ENCODE results near the gene BIVM. TPM values are rescaled to one million over a fixed set of nuclear protein-coding genes. Genes with fewer than 3 reads are reported as not detected.

Gene BIVM
- total RNA-seq, 1 donor from 2014 or later = 33.8 TPM

GRCh38 chr13:102817907-102818306, 19.0 kb downstream of the BIVM start:
- peaks cover 60% of the 10 kb centered on the region for H3K36me3 Mint-ChIP-seq (ENCODE audit: low read depth)
- no peak for DNase-seq (ENCODE audit: low spot score)
- no peaks in the 10 kb centered on the region for H3K9me3 Mint-ChIP-seq
- intact Hi-C loops (cut with micrococcal nuclease) = no loop called here
- H3K4me3 Mint-ChIP-seq (ENCODE audit: low read depth) = no peak overlapping the region
- no peaks in the 10 kb centered on the region for H3K27me3 Mint-ChIP-seq (ENCODE audit: low read depth)
- H3K27ac Mint-ChIP-seq = no peak overlapping the region
- peaks cover 19% of the 10 kb centered on the region for H3K4me1 Mint-ChIP-seq (ENCODE audit: low read depth)

- H3K27me3 Mint-ChIP-seq (ENCODE audit: low read depth) = no peaks in the 10 kb centered on the region
- no peak for DNase-seq (ENCODE audit: low spot score)
- no peak overlapping the region for H3K27ac Mint-ChIP-seq
- no peak overlapping the region for H3K4me3 Mint-ChIP-seq (ENCODE audit: low read depth)
- H3K9me3 Mint-ChIP-seq = no peaks in the 10 kb centered on the region
- intact Hi-C loops (cut with micrococcal nuclease) = no loop called here
- H3K4me1 Mint-ChIP-seq (ENCODE audit: low read depth) = peaks cover 2% of the 10 kb centered on the region
- peaks cover 46% of the 10 kb centered on the region for H3K36me3 Mint-ChIP-seq (ENCODE audit: low read depth)
Measured at GRCh38 chr13:102825400-102825799, 26.5 kb downstream of the BIVM start.

- intact Hi-C loops (cut with micrococcal nuclease) = no loop called here
- Mint-ChIP-seq H3K36me3 (ENCODE audit: low read depth) (peaks cover 42% of the 10 kb centered on the region), H3K4me1 (ENCODE audit: low read depth) (peaks cover 2% of the 10 kb centered on the region), H3K4me3 (ENCODE audit: low read depth) (no peak overlapping the region), H3K9me3 (no peaks in the 10 kb centered on the region), H3K27ac (no peak overlapping the region), H3K27me3 (ENCODE audit: low read depth) (no peaks in the 10 kb centered on the region)
- DNase-seq (ENCODE audit: low spot score) = no peak
Measured at GRCh38 chr13:102825921-102826706, 27.2 kb downstream of the BIVM start.

GRCh38 chr13:102830646-102831045, 31.7 kb downstream of the BIVM start:
- no peak overlapping the region for H3K27ac Mint-ChIP-seq
- no peaks in the 10 kb centered on the region for H3K9me3 Mint-ChIP-seq
- H3K36me3 Mint-ChIP-seq (ENCODE audit: low read depth) = peaks cover 42% of the 10 kb centered on the region
- H3K4me3 Mint-ChIP-seq (ENCODE audit: low read depth) = no peak overlapping the region
- peaks cover 2% of the 10 kb centered on the region for H3K4me1 Mint-ChIP-seq (ENCODE audit: low read depth)
- DNase-seq (ENCODE audit: low spot score) = no peak
- intact Hi-C loops (cut with micrococcal nuclease) = no loop called here
- H3K27me3 Mint-ChIP-seq (ENCODE audit: low read depth) = no peaks in the 10 kb centered on the region

GRCh38 chr13:102836471-102836870, 37.6 kb downstream of the BIVM start:
- H3K4me1 Mint-ChIP-seq (ENCODE audit: low read depth) = no peaks in the 10 kb centered on the region
- intact Hi-C loops (cut with micrococcal nuclease) = no loop called here
- no peak for DNase-seq (ENCODE audit: low spot score)
- H3K4me3 Mint-ChIP-seq (ENCODE audit: low read depth) = no peak overlapping the region
- no peak overlapping the region for H3K27ac Mint-ChIP-seq
- no peaks in the 10 kb centered on the region for H3K9me3 Mint-ChIP-seq
- H3K27me3 Mint-ChIP-seq (ENCODE audit: low read depth) = no peaks in the 10 kb centered on the region
- peaks cover 56% of the 10 kb centered on the region for H3K36me3 Mint-ChIP-seq (ENCODE audit: low read depth)

GRCh38 chr13:102838273-102838672, 39.4 kb downstream of the BIVM start:
- Mint-ChIP-seq H3K27me3 (ENCODE audit: low read depth) (no peaks in the 10 kb centered on the region), H3K4me1 (ENCODE audit: low read depth) (no peaks in the 10 kb centered on the region), H3K4me3 (ENCODE audit: low read depth) (no peak overlapping the region), H3K9me3 (no peaks in the 10 kb centered on the region), H3K36me3 (ENCODE audit: low read depth) (peaks cover 52% of the 10 kb centered on the region), H3K27ac (no peak overlapping the region)
- DNase-seq (ENCODE audit: low spot score) = no peak
- intact Hi-C loops (cut with micrococcal nuclease) = no loop called here

- DNase-seq (ENCODE audit: low spot score) = no peak
- intact Hi-C loops (cut with micrococcal nuclease) = no loop called here
- H3K27me3 Mint-ChIP-seq (ENCODE audit: low read depth) = no peaks in the 10 kb centered on the region
- no peaks in the 10 kb centered on the region for H3K9me3 Mint-ChIP-seq
- H3K27ac Mint-ChIP-seq = no peak overlapping the region
- H3K4me3 Mint-ChIP-seq (ENCODE audit: low read depth) = no peak overlapping the region
- H3K36me3 Mint-ChIP-seq (ENCODE audit: low read depth) = peaks cover 47% of the 10 kb centered on the region
- H3K4me1 Mint-ChIP-seq (ENCODE audit: low read depth) = no peaks in the 10 kb centered on the region
Measured at GRCh38 chr13:102838982-102839381, 40.1 kb downstream of the BIVM start.

GRCh38 chr13:102839462-102839861, 40.5 kb downstream of the BIVM start:
- Mint-ChIP-seq H3K4me3 (ENCODE audit: low read depth) (no peak overlapping the region), H3K36me3 (ENCODE audit: low read depth) (peaks cover 44% of the 10 kb centered on the region), H3K4me1 (ENCODE audit: low read depth) (peaks cover 2% of the 10 kb centered on the region), H3K27me3 (ENCODE audit: low read depth) (no peaks in the 10 kb centered on the region), H3K9me3 (no peaks in the 10 kb centered on the region), H3K27ac (no peak overlapping the region)
- intact Hi-C loops (cut with micrococcal nuclease) = no loop called here
- no peak for DNase-seq (ENCODE audit: low spot score)

- H3K9me3 Mint-ChIP-seq = no peaks in the 10 kb centered on the region
- peak overlapping the region; percentile 99 for H3K27ac Mint-ChIP-seq
- no peak for DNase-seq (ENCODE audit: low spot score)
- H3K4me1 Mint-ChIP-seq (ENCODE audit: low read depth) = peaks cover 31% of the 10 kb centered on the region
- H3K4me3 Mint-ChIP-seq (ENCODE audit: low read depth) = peak overlapping the region; percentile 98
- H3K36me3 Mint-ChIP-seq (ENCODE audit: low read depth) = peaks cover 16% of the 10 kb centered on the region
- intact Hi-C loops (cut with micrococcal nuclease) = loop anchor here (1.0 to 5.0 kb wide), 6 partner anchors 45 to 450 kb away; partner anchors contain the start of genes TEX30 and TPP2
- H3K27me3 Mint-ChIP-seq (ENCODE audit: low read depth) = no peaks in the 10 kb centered on the region
Measured at GRCh38 chr13:102845289-102845629, 46.3 kb downstream of the BIVM start.

GRCh38 chr13:102845630-102846260, 46.8 kb downstream of the BIVM start, which contains the start of gene ERCC5:
ERCC5 (plus strand) TSS chr13:102846032; CDS start chr13:102846267, 235 bp downstream.
- no peaks in the 10 kb centered on the region for H3K9me3 Mint-ChIP-seq
- H3K4me1 Mint-ChIP-seq (ENCODE audit: low read depth) = peaks cover 35% of the 10 kb centered on the region
- peak within 1 kb of the TSS; percentile 99 for H3K27ac Mint-ChIP-seq
- peaks cover 18% of the 10 kb centered on the region for H3K36me3 Mint-ChIP-seq (ENCODE audit: low read depth)
- peak; percentile 96 for DNase-seq (ENCODE audit: low spot score)
- H3K27me3 Mint-ChIP-seq (ENCODE audit: low read depth) = no peaks in the 10 kb centered on the region
- peak within 1 kb of the TSS; percentile 98 for H3K4me3 Mint-ChIP-seq (ENCODE audit: low read depth)
- intact Hi-C loops (cut with micrococcal nuclease) = loop anchor here (1.0 to 5.0 kb wide), 7 partner anchors 25 to 451 kb away; partner anchors contain the start of genes TEX30 and TPP2

GRCh38 chr13:102846261-102847015, 47.5 kb downstream of the BIVM start:
- Mint-ChIP-seq H3K27me3 (ENCODE audit: low read depth) (no peaks in the 10 kb centered on the region), H3K4me3 (ENCODE audit: low read depth) (peak overlapping the region; percentile 98), H3K36me3 (ENCODE audit: low read depth) (peaks cover 16% of the 10 kb centered on the region), H3K27ac (peak overlapping the region; percentile 99), H3K4me1 (ENCODE audit: low read depth) (peaks cover 35% of the 10 kb centered on the region), H3K9me3 (no peaks in the 10 kb centered on the region)
- intact Hi-C loops (cut with micrococcal nuclease) = loop anchor here (1.0 to 5.0 kb wide), 6 partner anchors 24 to 266 kb away; no protein-coding TSS in a partner anchor
- peak; percentile 42 for DNase-seq (ENCODE audit: low spot score)

- H3K36me3 Mint-ChIP-seq (ENCODE audit: low read depth) = peaks cover 18% of the 10 kb centered on the region
- peak overlapping the region; percentile 99 for H3K27ac Mint-ChIP-seq
- intact Hi-C loops (cut with micrococcal nuclease) = loop anchor here (1.0 to 5.0 kb wide), 5 partner anchors 26 to 267 kb away; no protein-coding TSS in a partner anchor
- peaks cover 37% of the 10 kb centered on the region for H3K4me1 Mint-ChIP-seq (ENCODE audit: low read depth)
- peak overlapping the region; percentile 98 for H3K4me3 Mint-ChIP-seq (ENCODE audit: low read depth)
- H3K9me3 Mint-ChIP-seq = no peaks in the 10 kb centered on the region
- no peaks in the 10 kb centered on the region for H3K27me3 Mint-ChIP-seq (ENCODE audit: low read depth)
- DNase-seq (ENCODE audit: low spot score) = no peak
Measured at GRCh38 chr13:102847272-102848234, 48.6 kb downstream of the BIVM start.

Measured in activated T-helper 2 cell treated with anti-CD3 and anti-CD28 coated beads, Interferon-gamma antibody, Interleukin-2, Interleukin-4, amounts not matched to agents 10 μg/mL and 5 μg/mL and 100 μg/mL, durations not matched to agents 14 hours and 24 hours and 36 hours (primary cell).